HG02571 (cell line): ENCODE results near the gene RAB3A.
"Not testable (repeated sequence)": the region's sequence is repeated elsewhere in the genome, so short reads cannot be mapped to it uniquely, and the experiment has no call there.

Experiments
- ATAC-seq: cut with Tn5 transposase; IDR thresholded peaks from one replicate; pipeline ENCODE4 v1.9.1; 2021; ENCODE audit warnings: mild to moderate bottlenecking, moderate library complexity; ENCODE audit not compliant: unreplicated experiment

The RAB3A gene

DNA sequence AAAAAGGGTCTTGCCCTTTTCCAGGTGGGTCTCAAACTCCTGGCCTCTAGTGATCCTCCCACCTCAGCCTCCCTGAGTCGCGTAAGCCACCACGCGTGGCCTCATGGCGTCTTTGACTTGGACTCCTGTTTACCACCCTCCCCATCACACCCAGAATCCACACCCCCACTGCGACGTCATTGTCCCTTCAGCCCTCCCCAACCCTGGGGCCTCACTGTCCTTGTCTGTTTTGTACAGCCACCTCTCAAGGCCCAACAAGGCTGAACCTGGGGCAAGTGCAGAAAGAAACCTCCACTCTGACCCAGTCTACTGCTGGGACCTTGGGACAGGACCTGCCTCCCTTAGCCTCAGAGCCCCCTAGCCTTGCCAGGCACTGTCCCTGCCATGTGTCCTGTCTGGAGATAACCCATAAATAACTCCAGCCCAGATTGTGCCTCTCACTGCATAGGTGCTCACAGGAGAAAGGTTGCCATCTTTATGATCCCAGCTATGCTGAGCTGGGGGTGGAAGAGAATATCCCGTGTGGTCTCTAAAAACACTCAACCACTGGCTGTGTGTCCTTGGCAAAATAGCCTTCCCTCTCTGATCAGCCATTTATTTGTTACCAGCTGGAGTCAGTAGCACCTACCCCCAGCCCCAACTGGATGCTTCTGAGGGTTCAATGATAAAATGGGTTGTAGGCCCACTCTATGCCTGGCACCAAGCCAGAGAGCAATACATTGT is 32.1 kb downstream of the RAB3A start:
- ATAC-seq, result no peak

DNA sequence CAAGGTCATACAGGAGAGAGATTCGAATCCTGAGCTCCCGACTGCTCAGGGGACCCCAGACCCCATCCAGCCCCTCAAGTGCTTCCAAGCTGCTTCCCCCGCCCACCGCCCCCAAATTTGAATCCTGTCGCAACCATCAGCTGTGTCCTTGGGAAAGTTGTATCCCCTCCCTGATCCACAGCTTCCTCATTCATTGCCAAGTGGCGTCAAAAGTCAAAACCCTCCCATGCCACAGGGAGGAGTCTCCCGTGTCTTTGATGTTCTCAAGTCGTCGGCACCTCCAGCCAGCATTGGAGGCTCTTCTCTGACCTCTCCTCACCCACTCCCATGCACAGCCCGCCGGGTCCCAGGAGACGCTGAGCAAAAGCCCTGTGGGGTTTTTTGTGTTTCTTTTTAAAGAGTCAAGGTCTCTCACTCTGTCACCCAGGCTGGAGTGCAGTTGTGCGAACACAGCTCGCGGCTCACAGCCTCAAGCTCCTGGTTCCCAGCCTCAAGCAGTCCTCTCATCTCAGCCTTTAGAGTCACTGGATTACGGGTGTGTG is 33.1 kb downstream of the RAB3A start:
- ATAC-seq, result no peak

DNA sequence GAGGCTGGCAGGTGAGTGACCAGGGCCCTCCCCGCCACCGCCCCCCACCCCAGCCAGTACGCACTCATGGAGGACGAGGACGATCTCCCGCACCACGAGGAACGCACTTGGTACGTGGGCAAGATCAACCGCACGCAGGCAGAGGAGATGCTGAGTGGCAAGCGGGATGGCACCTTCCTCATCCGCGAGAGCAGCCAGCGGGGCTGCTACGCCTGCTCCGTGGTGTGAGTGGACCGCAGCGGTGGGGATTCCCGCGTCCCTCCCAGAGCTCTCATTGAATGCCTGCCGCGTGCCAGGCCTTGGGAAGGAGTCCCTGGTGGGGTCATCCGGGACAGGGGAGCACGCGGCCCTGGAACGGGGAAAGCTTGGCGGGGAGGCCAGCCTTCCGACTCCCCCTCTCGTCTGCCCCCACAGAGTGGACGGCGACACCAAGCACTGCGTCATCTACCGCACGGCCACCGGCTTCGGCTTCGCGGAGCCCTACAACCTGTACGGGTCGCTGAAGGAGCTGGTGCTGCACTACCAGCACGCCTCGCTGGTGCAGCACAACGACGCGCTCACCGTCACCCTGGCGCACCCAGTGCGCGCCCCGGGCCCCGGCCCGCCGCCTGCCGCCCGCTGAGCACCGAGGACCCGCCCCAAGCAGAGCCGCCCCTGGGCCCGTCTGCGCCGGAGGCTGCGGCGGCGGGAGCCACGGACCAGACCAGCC is 35.0 kb downstream of the RAB3A start:
- no peak for ATAC-seq

GRCh38 chr19:18167975-18168645 is 35.7 kb downstream of the RAB3A start:
- no peak for ATAC-seq

GRCh38 chr19:18167011-18167410 is 36.8 kb downstream of the RAB3A start:
- no peak for ATAC-seq

GRCh38 chr19:18165794-18166544 is 37.9 kb downstream of the RAB3A start:
- no peak for ATAC-seq

DNA sequence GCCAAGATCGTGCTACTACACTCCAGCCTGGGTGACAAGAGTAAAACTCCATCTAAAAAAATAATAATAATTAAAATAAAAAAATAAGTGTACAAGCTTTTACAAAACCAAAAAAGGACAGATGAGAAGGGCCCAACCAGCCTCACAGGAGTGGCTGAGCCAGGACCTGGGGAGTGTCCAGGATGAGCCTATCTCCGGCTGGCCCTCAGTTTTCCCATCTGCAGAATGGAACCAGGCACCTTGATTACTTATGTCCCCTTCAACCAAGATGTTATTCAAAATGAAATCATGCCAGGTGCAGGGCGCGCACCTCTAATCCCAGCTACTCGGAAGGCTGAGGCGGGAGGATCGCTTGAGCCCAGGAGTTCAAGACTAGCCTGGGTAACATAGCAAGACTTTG is 39.8 kb downstream of the RAB3A start:
- no peak for ATAC-seq

- ATAC-seq, result no peak
These were observed 42.2 kb downstream of the RAB3A start for GRCh38 chr19:18161636-18162002.

DNA sequence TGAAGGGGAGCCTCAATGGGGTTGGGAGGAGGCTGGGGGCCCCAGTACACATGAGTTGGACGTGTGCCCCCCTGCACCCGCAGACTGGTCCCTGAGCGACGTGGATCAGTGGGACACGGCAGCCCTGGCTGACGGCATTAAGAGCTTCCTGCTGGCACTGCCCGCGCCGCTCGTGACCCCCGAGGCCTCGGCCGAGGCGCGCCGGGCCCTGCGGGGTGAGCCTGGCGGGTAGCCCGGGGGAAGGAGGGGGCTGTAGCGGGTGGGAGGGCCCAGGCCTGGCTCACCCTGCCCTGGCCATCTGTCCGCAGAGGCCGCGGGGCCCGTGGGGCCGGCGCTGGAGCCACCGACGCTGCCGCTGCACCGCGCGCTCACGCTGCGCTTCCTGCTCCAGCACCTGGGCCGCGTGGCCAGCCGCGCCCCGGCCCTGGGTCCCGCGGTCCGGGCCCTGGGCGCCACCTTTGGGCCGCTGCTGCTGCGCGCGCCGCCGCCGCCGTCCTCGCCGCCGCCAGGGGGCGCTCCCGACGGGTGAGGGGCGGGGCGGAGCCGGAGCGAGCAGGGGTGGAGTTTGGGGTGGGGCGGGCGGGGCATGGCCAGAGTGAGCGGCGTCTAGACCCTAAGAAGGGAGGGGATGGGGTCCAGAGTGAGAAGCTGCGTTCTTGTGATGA is 42.7 kb downstream of the RAB3A start:
- peak; percentile 50 for ATAC-seq

- no peak for ATAC-seq
These were observed 43.3 kb downstream of the RAB3A start for GRCh38 chr19:18160493-18160970.

DNA sequence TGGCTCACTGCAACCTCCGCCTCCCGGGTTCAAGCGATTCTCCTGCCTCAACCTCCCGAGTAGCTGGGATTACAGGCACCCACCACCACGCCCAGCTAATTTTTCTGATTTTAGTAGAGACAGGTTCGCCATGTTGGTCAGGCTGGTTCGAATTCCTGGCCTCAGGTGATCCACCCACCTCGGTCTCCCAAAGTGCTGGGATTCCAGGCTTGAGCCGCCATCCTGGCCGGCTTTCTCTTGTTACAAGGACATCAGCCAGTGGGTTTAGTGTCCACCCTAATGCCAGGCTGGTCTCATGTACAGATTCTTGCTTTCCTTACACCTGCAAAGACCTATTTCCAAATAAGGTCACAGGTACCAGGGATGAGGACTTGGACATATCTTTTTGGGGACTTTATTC is 44.0 kb downstream of the RAB3A start:
- ATAC-seq, result no peak

- not testable (repeated sequence) for ATAC-seq
These were observed 44.7 kb downstream of the RAB3A start for GRCh38 chr19:18159059-18159616.

GRCh38 chr19:18158467-18158866 is 45.4 kb downstream of the RAB3A start:
- ATAC-seq, result no peak

GRCh38 chr19:18157465-18158063 is 46.3 kb downstream of the RAB3A start:
- no peak for ATAC-seq

GRCh38 chr19:18156841-18157464 is 46.9 kb downstream of the RAB3A start:
- ATAC-seq, result no peak

GRCh38 chr19:18156268-18156667 is 47.6 kb downstream of the RAB3A start:
- ATAC-seq, result no peak

- no peak for ATAC-seq
These were observed 48.5 kb downstream of the RAB3A start for GRCh38 chr19:18155095-18156087.

GRCh38 chr19:18153556-18154134 is 50.2 kb downstream of the RAB3A start:
- no peak for ATAC-seq
